HCT116 (cell line): ENCODE results near the gene ACSM4. TPM values are rescaled to one million over a fixed set of nuclear protein-coding genes. Genes with fewer than 3 reads are reported as not detected.

Experiments used
- ATAC-seq: fragments of 200-7000 bp; cut with Tn5 transposase; 2 replicates; pipeline ENCODE4 v1.9.1; 2020; ENCODE audit warnings: mild to moderate bottlenecking, moderate library complexity
- BruUV-seq: library from RNA; stranded (reverse); fragments of 400-500 nt; replicated peaks from 2 replicates; lab custom pipeline; 2021; lab: Mats Ljungman, UMichigan
- CTCF ChIA-PET: fragments of 300-600 bp; sonication (Branson Sonifier 250); formaldehyde crosslinking; loops from one replicate; lab custom pipeline; 2021; ENCODE audit warnings: antibody characterized with exemption; lab: Charles Lee
- POLR2A ChIA-PET: fragments of 300-600, 350-600 bp; sonication (Branson Sonifier 250); formaldehyde crosslinking; loops from one replicate; lab custom pipeline; 2021; ENCODE audit warnings: antibody characterized with exemption; lab: Charles Lee
- RAD21 ChIA-PET, 2 experiments: fragments of 300-600 bp; sonication (Branson Sonifier 250); formaldehyde crosslinking; loops; one replicate each; lab custom pipeline; 2023; ENCODE audit warnings: low total read pairs in 2 of 2; ENCODE audit not compliant: uncharacterized antibody in 2 of 2, unreplicated experiment in 2 of 2, low non-redundant PET in 1 of 2; lab: Charles Lee
- DNase-seq: peaks from one replicate; pipeline ENCODE4 v3.0.0-alpha.2; 2010; ENCODE audit warnings: low read depth, low spot score
- H2AFZ ChIP-seq: fragments of 200-600 bp; shearing (Covaris generic), sonication (generic); 2 replicates; pipeline ENCODE4 v1.6.1; 2017; ENCODE audit warnings: low read depth, mixed run types, mixed read lengths, antibody characterized with exemption, low read length; ENCODE audit not compliant: poor library complexity, severe bottlenecking
- H3K27ac ChIP-seq: 2 replicates; pipeline ENCODE4 v1.5.1; 2012; ENCODE audit warnings: low read depth, low read length
- H3K27me3 ChIP-seq: fragments of 200-600 bp; sonication (generic); 2 replicates; pipeline ENCODE4 v1.6.1; 2016; ENCODE audit warnings: mixed run types, low read length, mixed read lengths; ENCODE audit not compliant: insufficient read depth
- H3K36me3 ChIP-seq, 2 experiments: fragments of 200-500 bp in 1 of 2; fragments of 200-600 bp in 1 of 2; sonication (Bioruptor generic) in 1 of 2; sonication (generic) in 1 of 2; 2 replicates each; pipeline versions ENCODE4 v1.5.1 to v1.6.1; 2014 to 2016; ENCODE audit warnings: low read length in 2 of 2, inconsistent platforms in 1 of 2, mixed read lengths in 1 of 2, mixed run types in 1 of 2; ENCODE audit not compliant: insufficient read depth in 2 of 2, control insufficient read depth in 1 of 2
- H3K4me1 ChIP-seq, 2 experiments: fragments of 200-600 bp in 1 of 2; sonication (generic) in 1 of 2; 2 replicates each; pipeline versions ENCODE4 v1.5.1 to v1.6.1; 2012 to 2017; ENCODE audit warnings: low read length in 2 of 2, inconsistent platforms in 1 of 2, mild to moderate bottlenecking in 1 of 2, mixed read lengths in 1 of 2, mixed run types in 1 of 2, moderate library complexity in 1 of 2; ENCODE audit not compliant: insufficient read depth in 2 of 2, control insufficient read depth in 1 of 2
- H3K4me2 ChIP-seq: fragments of 200-600 bp; sonication (generic); 2 replicates; pipeline ENCODE4 v1.6.1; 2017; ENCODE audit warnings: mixed run types, low read length, mixed read lengths
- H3K4me3 ChIP-seq, 2 experiments: fragments of 200-600 bp in 1 of 2; sonication (generic) in 1 of 2; replicated peaks in 1 of 2; 2 replicates each; pipeline ENCODE4 v1.5.1; 2011 to 2016; ENCODE audit warnings: low read length in 2 of 2, control low read depth in 1 of 2, low read depth in 1 of 2, mild to moderate bottlenecking in 1 of 2, mixed read lengths in 1 of 2, mixed run types in 1 of 2
- H3K79me2 ChIP-seq: fragments of 200-600 bp; sonication (generic); 2 replicates; pipeline ENCODE4 v1.6.1; 2017; ENCODE audit warnings: mild to moderate bottlenecking, mixed run types, low read length, moderate library complexity, mixed read lengths; ENCODE audit not compliant: insufficient read depth
- H3K9ac ChIP-seq: fragments of 200-600 bp; sonication (generic); 2 replicates; pipeline ENCODE4 v1.6.1; 2016; ENCODE audit warnings: low read length, mixed read lengths
- H3K9me2 ChIP-seq: fragments of 200-600 bp; sonication (generic), shearing (Covaris generic); 2 replicates; pipeline ENCODE4 v1.6.1; 2017; ENCODE audit warnings: mixed run types, mild to moderate bottlenecking, moderate library complexity; ENCODE audit not compliant: insufficient read depth
- H3K9me3 ChIP-seq, 2 experiments: fragments of 200-500 bp in 1 of 2; fragments of 200-600 bp in 1 of 2; sonication (Bioruptor generic) in 1 of 2; sonication (generic) in 1 of 2; 2 replicates each; pipeline ENCODE4 v1.6.1; 2014 to 2017; ENCODE audit warnings: low read length in 2 of 2, mixed read lengths in 2 of 2, inconsistent platforms in 1 of 2, low read depth in 1 of 2, mild to moderate bottlenecking in 1 of 2, mixed run types in 1 of 2, moderate library complexity in 1 of 2; ENCODE audit not compliant: control insufficient read depth in 1 of 2, insufficient read depth in 1 of 2
- H4K20me1 ChIP-seq: fragments of 200-600 bp; sonication (generic), shearing (Covaris generic); 2 replicates; pipeline ENCODE4 v1.6.1; 2017; ENCODE audit warnings: mixed run types, mild to moderate bottlenecking, moderate library complexity; ENCODE audit not compliant: insufficient read depth
- ELF1 ChIP-seq: IDR thresholded peaks from 2 replicates; pipeline ENCODE4 v1.6.1; 2012; ENCODE audit warnings: low read depth, borderline replicate concordance
- EZH2 ChIP-seq: fragments of 200-600 bp; sonication (generic); IDR thresholded peaks from 2 replicates; pipeline ENCODE4 v1.6.1; 2017; ENCODE audit warnings: antibody characterized with exemption, mixed run types
- EZH2phosphoT487 ChIP-seq: fragments of 200-600 bp; IDR thresholded peaks from 2 replicates; pipeline ENCODE4 v1.6.1; 2018; ENCODE audit warnings: antibody characterized with exemption, borderline replicate concordance
- FOSL1 ChIP-seq: IDR thresholded peaks from 2 replicates; pipeline ENCODE4 v1.6.1; 2012; ENCODE audit warnings: low read depth
- JUND ChIP-seq: IDR thresholded peaks from 2 replicates; pipeline ENCODE4 v1.6.1; 2012
- POLR2A ChIP-seq: IDR thresholded peaks from 2 replicates; pipeline ENCODE4 v1.7.0; 2011; ENCODE audit warnings: borderline replicate concordance; ENCODE audit not compliant: insufficient read depth, insufficient read length; ENCODE audit errors: extremely low read depth
- POLR2AphosphoS5 ChIP-seq: IDR thresholded peaks from 2 replicates; pipeline ENCODE4 v1.6.1; 2011; ENCODE audit warnings: mild to moderate bottlenecking, low read depth, low read length, moderate library complexity
- RAD21 ChIP-seq: IDR thresholded peaks from 2 replicates; pipeline ENCODE4 v1.6.1; 2012; ENCODE audit warnings: low read depth, mild to moderate bottlenecking
- SIN3A ChIP-seq: IDR thresholded peaks from 2 replicates; pipeline ENCODE4 v1.6.1; 2012; ENCODE audit warnings: low read depth
- SP1 ChIP-seq: IDR thresholded peaks from 2 replicates; pipeline ENCODE4 v1.6.1; 2012; ENCODE audit warnings: low read depth
- SRF ChIP-seq: IDR thresholded peaks from 2 replicates; pipeline ENCODE4 v1.6.1; 2012; ENCODE audit warnings: low read depth
- TCF7L2 ChIP-seq: IDR thresholded peaks from 2 replicates; pipeline ENCODE4 v1.7.0; 2011; ENCODE audit warnings: borderline replicate concordance, inconsistent platforms; ENCODE audit not compliant: insufficient read depth, insufficient read length; ENCODE audit errors: extremely low read depth
- ZFX ChIP-seq: fragments of 450-650 bp; IDR thresholded peaks from 2 replicates; pipeline ENCODE4 v1.6.1; 2017
- intact Hi-C: fragments of 100-400 bp; cut with micrococcal nuclease; formaldehyde crosslinking; loops from 2 replicates; pipeline ENCODE4 v1.10.0; 2022
- total RNA-seq: library from RNA; stranded (reverse); gene quantifications from one replicate; pipeline ENCODE4 v1.2.1, GENCODE V29; 2021; ENCODE audit not compliant: unreplicated experiment
- TF ChIP-seq, protein P1 (sequence below): IDR thresholded peaks from 2 replicates; pipeline ENCODE4 v1.6.1; 2011; ENCODE audit warnings: mild to moderate bottlenecking, low read length, moderate library complexity; ENCODE audit not compliant: insufficient replicate concordance; ENCODE audit errors: extremely low read depth
- TF ChIP-seq, protein P2 (sequence below): IDR thresholded peaks from 2 replicates; pipeline ENCODE4 v1.6.1; 2012
- TF ChIP-seq, protein P3 (sequence below), 3 experiments: fragments of 200-600 bp in 1 of 3; sonication (generic) in 1 of 3; IDR thresholded peaks in 2 of 3; conservative IDR thresholded peaks in 1 of 3; 2 replicates each; pipeline ENCODE4 v1.5.1; 2012 to 2017; ENCODE audit warnings: low read depth in 2 of 3, low read length in 2 of 3, antibody characterized with exemption in 1 of 3, borderline replicate concordance in 1 of 3, control low read depth in 1 of 3, mild to moderate bottlenecking in 1 of 3, mixed read lengths in 1 of 3, mixed run types in 1 of 3, moderate library complexity in 1 of 3; ENCODE audit not compliant: insufficient read depth in 1 of 3

ACSM4 gene
- total RNA-seq, 1 experiment from 2014 or later: not detected

DNA sequence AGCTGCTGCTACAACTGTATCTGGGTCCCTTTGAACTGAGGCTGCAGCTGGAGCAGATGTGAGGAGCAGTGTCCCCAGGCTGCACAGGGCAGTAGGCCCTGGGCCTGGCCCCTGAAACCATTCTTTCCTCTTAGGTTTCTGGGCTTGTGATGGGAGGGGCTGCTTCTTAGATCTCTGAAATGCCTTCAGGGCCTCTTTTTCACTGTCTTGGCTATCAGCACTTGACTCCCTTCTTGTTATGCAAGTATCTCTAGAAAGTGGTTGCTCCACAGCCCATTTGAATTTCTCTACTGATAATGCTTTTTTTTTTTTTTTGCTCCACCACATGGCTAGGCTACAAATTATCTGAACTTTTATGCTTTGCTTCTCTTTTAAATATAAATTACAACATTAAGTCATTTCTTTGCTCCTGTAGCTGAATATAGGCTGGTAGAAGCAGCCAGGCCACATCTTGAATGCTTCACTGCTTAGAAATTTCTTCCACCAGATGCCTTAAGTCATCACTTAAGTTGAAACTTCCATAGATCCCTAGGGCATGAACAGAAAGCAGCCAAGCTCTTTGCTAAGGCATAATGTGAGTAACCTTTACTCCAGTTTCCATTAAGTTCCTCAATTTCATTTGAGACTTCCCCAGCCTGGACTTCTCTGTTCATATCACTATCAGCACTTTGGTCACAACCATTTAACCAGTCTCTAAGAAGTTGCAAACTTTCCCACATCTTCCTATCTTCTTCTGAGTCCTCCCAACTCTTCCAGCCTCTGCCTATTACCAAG, 41.1 kb downstream of the ACSM4 start:
- no TSS peak for BruUV-seq
- DNase-seq (no peak), ATAC-seq (no peak)
- ChIA-PET POLR2A (no interaction called here), RAD21 (no interaction called here), CTCF (no interaction called here)
- no peak overlapping the region for H3K9ac ChIP-seq
- H3K4me2 ChIP-seq: no peak overlapping the region
- H3K36me3 ChIP-seq: no peaks in the 10 kb centered on the region
- H2AFZ ChIP-seq: no peak overlapping the region
- no peaks in the 10 kb centered on the region for H3K27me3 ChIP-seq
- no peaks in the 10 kb centered on the region for H3K9me3 ChIP-seq
- H3K4me1 ChIP-seq: no peaks in the 10 kb centered on the region
- H3K4me3 ChIP-seq: no peak overlapping the region
- no peaks in the 10 kb centered on the region for H4K20me1 ChIP-seq
- intact Hi-C loops: no loop called here
- no peaks in the 10 kb centered on the region for H3K9me2 ChIP-seq
- TF ChIP-seq ELF1: no peak
- no peak for TF ChIP-seq FOSL1
- no peaks in the 10 kb centered on the region for H3K79me2 ChIP-seq
- no peak overlapping the region for H3K27ac ChIP-seq

DNA sequence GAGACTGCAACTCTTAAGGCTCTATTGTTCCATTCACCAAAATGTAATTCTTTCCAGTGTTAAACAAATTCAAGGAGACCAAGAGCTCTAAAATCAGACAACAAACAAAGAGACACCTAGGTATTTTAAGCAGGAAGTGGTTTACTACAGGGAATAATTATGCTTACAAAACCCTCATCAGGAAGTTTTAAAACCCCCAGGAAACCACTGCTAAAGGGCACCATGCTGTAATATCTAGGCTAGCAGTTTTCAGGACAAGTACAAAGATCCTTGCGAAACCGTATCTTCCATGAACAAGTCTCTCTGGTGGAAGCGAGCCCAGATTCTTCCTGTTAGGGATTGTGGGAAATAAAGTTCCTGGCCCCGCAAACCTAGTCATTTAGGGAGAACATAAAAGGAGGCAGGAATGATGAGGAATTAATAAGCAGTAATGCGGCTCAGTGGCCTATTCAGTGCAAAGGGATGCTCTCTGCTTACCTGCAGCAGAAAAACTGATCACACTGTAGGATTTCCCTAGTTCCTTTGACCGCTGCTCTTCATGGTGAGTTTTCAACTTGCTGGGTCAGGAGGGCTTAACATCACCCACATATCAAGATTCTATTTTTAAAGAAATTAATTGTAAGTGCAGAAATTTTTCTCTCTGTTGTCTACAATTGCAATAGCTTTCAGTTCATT, 42.8 kb downstream of the ACSM4 start:
- Histone ChIP-seq H3K4me3 (no peak overlapping the region), H3K4me2 (no peak overlapping the region), H3K9me3 (no peaks in the 10 kb centered on the region), H3K27me3 (no peaks in the 10 kb centered on the region), H3K9ac (no peak overlapping the region), H2AFZ (no peak overlapping the region), H3K9me2 (no peaks in the 10 kb centered on the region), H3K79me2 (no peaks in the 10 kb centered on the region), H3K27ac (no peak overlapping the region), H4K20me1 (no peaks in the 10 kb centered on the region), H3K36me3 (no peaks in the 10 kb centered on the region), H3K4me1 (no peaks in the 10 kb centered on the region)
- DNase-seq (no peak), ATAC-seq (no peak)
- POLR2A ChIA-PET: no interaction called here
- RAD21 ChIA-PET: no interaction called here
- CTCF ChIA-PET: no interaction called here
- BruUV-seq: no TSS peak
- intact Hi-C loops: no loop called here
- no peak for TF ChIP-seq ELF1
- no peak for TF ChIP-seq ZFX
- TF ChIP-seq SP1: no peak
- TF ChIP-seq, protein P1, sequence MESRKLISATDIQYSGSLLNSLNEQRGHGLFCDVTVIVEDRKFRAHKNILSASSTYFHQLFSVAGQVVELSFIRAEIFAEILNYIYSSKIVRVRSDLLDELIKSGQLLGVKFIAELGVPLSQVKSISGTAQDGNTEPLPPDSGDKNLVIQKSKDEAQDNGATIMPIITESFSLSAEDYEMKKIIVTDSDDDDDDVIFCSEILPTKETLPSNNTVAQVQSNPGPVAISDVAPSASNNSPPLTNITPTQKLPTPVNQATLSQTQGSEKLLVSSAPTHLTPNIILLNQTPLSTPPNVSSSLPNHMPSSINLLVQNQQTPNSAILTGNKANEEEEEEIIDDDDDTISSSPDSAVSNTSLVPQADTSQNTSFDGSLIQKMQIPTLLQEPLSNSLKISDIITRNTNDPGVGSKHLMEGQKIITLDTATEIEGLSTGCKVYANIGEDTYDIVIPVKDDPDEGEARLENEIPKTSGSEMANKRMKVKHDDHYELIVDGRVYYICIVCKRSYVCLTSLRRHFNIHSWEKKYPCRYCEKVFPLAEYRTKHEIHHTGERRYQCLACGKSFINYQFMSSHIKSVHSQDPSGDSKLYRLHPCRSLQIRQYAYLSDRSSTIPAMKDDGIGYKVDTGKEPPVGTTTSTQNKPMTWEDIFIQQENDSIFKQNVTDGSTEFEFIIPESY: no peak
- no peak for TF ChIP-seq POLR2A
- no peak for TF ChIP-seq SIN3A
- TF ChIP-seq, protein P2, sequence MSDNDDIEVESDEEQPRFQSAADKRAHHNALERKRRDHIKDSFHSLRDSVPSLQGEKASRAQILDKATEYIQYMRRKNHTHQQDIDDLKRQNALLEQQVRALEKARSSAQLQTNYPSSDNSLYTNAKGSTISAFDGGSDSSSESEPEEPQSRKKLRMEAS: no peak
- no peak for TF ChIP-seq EZH2phosphoT487
- TF ChIP-seq, protein P3, sequence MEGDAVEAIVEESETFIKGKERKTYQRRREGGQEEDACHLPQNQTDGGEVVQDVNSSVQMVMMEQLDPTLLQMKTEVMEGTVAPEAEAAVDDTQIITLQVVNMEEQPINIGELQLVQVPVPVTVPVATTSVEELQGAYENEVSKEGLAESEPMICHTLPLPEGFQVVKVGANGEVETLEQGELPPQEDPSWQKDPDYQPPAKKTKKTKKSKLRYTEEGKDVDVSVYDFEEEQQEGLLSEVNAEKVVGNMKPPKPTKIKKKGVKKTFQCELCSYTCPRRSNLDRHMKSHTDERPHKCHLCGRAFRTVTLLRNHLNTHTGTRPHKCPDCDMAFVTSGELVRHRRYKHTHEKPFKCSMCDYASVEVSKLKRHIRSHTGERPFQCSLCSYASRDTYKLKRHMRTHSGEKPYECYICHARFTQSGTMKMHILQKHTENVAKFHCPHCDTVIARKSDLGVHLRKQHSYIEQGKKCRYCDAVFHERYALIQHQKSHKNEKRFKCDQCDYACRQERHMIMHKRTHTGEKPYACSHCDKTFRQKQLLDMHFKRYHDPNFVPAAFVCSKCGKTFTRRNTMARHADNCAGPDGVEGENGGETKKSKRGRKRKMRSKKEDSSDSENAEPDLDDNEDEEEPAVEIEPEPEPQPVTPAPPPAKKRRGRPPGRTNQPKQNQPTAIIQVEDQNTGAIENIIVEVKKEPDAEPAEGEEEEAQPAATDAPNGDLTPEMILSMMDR (IDR thresholded peaks at IDR 0.05 in 2 of 3, conservative IDR thresholded peaks at IDR 0.05 in 1 of 3; ENCODE audit: borderline replicate concordance in 1 of 3, insufficient read depth in 1 of 3, low read depth in 2 of 3, low read length in 2 of 3): no peak
- no peak for TF ChIP-seq SRF
- no peak for TF ChIP-seq EZH2
- no peak for TF ChIP-seq FOSL1
- TF ChIP-seq JUND: no peak
- TF ChIP-seq POLR2AphosphoS5: no peak
- no peak for TF ChIP-seq RAD21
- TF ChIP-seq TCF7L2: no peak
